Measurements from ENCODE around the gene SEMA6B.

The SEMA6B gene

GRCh38 chr19:4504891-4505569 is 54.5 kb downstream of the SEMA6B start:
- no peak for DNase-seq

- no peak for DNase-seq
These were observed 55.2 kb downstream of the SEMA6B start for GRCh38 chr19:4504297-4504701.

DNA sequence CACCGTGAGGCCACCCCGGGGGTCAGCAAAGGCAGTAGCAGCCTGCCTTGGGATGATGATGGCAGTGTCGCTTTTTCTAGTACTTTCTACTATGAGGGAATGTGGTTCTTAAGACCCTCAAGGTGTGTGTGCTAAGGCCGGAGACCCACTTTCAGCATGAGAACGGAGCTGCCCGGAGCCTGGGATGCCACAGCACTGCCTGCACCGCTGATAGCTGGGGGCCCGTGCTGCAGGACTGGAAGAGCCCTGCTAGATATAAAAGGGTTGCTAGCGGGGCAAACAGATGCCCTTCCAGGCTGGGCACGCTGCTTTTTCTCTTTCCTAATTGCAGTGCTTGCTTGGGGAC is 55.7 kb downstream of the SEMA6B start:
- no peak for DNase-seq

DNA sequence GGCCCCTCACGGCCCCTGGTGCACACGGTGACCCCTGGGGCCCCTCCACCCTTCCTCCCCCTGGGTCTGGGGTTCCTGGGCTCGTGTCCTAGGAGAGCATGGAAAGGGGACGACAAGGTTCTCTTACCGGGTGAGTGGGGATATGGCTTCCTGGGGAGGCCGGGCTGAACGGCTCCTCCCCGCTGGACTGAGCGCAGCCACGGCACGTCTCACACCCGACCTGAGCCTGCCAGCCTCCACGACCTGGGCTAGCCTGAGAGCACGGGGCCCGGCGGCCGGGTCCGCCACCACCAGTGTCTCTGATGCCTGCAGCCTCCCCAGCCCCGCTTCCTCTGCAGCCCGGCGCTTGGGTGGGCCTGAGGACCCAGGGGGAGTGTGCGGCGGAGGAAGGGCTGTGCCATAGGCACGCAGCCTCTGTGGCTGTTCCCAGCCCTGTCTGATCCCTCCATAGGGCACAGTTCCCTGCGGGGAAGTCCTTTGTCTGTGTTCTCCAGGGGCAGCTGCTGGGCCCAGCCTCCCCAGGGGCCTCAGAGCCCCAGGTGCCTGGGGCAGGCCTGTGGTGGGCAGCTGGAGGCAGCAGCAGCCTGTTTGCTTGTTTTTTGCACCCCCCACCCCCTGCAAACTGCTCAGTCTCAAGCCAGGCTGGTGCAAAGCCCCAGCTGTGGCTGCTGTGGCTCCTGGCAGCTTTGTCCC is 56.2 kb downstream of the SEMA6B start:
- no peak for DNase-seq

DNA sequence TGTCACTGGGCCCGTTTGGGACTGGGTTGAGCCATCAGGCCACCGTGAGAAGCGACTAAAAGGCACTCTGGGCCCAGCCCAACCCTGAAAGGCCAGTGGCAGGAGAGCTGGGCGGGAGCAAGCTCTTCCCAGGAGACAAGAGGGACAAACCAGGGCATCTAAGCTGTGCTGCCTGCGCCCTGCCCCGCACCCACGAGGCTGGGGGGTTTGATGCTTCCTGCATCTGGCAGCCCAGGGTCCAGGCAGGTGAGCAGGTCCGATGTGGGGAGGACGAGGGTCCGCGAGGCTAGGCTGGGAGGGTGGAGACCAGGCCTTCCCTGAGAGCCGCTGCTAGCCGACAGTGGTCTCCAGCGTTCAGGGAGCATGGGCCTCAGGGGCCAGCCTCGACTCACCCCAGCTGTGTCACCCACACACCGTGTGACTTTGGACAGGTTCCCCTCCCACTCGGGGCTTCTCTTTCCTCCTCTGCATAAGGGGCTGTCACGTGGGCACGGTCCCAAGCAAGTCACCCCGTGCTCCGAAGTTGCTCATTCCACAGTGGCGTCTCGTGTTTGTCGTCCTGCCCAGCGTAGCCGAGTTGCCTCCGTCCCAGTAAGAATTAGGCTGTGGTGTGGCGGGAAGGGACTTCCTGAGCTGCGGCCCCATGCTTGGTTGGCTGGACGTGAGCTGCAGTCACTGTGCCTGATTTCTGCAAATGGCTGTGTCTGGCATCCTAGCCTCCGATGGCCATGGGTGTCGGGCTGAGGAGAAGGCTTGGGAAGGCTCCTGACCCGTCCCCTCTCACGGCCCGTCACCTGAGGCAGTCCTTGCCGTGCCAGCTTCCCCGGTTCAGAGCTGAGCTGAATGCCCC is 57.0 kb downstream of the SEMA6B start:
- DNase-seq: no peak

DNA sequence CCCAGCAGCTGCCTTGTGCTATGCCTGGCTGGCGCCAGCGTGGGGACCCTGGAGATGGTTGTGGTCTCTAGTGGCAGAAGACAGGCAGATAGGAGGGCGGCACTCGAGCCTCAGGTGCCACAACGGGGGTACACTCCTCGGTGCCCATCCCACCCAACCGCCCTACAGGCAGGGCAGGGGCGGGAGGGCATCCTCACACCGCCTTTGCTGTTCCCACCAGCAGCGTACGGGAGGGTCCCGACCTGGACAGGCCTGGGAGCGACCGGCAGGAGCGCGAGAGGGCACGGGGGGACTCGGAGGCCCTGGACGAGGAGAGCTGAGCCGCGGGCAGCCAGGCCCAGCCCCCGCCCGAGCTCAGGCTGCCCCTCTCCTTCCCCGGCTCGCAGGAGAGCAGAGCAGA is 57.8 kb downstream of the SEMA6B start:
- no peak for DNase-seq

GRCh38 chr19:4500841-4501591 is 58.5 kb downstream of the SEMA6B start:
- no peak for DNase-seq

GRCh38 chr19:4499855-4500254 is 59.6 kb downstream of the SEMA6B start:
- DNase-seq: no peak

DNA sequence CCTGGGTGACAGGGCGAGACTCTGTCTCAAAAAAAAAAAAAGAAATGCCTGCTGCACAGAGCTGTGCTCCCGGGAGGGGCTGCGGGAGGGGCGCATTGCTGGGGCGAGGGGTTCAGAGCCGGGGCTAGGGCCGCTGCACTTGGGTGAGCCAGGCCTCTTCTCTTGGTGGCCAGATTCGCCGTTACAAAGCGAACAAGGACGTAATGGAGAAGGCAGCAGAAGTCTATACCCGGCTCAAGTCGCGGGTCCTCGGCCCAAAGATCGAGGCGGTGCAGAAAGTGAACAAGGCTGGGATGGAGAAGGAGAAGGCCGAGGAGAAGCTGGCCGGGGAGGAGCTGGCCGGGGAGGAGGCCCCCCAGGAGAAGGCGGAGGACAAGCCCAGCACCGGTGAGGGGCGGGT is 60.2 kb downstream of the SEMA6B start:
- no peak for DNase-seq

GRCh38 chr19:4498694-4499093 is 60.8 kb downstream of the SEMA6B start:
- DNase-seq: no peak

DNA sequence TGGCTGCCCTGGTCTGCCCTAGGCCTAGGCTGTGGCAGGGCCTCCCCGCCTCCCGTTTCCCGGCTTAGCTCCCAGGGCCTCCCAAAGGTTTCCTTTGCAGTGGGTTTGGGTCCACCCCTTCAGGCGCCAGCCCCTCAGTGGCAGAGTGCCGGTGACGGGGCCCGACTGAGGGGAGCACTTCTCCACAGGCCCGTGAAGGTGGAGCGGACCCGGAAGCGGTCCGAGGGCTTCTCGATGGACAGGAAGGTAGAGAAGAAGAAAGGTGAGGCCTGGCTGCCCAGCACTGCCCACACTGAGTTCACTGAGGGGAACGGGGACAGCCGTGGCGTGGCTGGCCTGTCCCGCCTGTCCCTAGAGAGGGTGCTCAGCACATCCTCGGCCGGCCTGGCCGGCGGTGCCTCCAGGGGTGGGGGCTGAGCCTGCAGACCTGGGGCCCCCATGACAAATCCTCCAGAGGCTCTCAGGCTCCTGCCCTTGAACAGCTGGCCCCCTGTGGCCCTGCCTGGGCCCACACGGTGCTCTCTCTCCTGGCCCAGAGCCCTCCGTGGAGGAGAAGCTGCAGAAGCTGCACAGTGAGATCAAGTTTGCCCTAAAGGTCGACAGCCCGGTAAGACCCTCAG is 61.6 kb downstream of the SEMA6B start:
- DNase-seq: no peak

- no peak for DNase-seq
These were observed 63.2 kb downstream of the SEMA6B start for GRCh38 chr19:4496304-4496703.

- DNase-seq: no peak
These were observed 64.0 kb downstream of the SEMA6B start for GRCh38 chr19:4495471-4495870.

GRCh38 chr19:4494691-4495064 is 64.8 kb downstream of the SEMA6B start:
- DNase-seq: no peak

- DNase-seq: no peak
These were observed 65.4 kb downstream of the SEMA6B start for GRCh38 chr19:4493929-4494690.

DNA sequence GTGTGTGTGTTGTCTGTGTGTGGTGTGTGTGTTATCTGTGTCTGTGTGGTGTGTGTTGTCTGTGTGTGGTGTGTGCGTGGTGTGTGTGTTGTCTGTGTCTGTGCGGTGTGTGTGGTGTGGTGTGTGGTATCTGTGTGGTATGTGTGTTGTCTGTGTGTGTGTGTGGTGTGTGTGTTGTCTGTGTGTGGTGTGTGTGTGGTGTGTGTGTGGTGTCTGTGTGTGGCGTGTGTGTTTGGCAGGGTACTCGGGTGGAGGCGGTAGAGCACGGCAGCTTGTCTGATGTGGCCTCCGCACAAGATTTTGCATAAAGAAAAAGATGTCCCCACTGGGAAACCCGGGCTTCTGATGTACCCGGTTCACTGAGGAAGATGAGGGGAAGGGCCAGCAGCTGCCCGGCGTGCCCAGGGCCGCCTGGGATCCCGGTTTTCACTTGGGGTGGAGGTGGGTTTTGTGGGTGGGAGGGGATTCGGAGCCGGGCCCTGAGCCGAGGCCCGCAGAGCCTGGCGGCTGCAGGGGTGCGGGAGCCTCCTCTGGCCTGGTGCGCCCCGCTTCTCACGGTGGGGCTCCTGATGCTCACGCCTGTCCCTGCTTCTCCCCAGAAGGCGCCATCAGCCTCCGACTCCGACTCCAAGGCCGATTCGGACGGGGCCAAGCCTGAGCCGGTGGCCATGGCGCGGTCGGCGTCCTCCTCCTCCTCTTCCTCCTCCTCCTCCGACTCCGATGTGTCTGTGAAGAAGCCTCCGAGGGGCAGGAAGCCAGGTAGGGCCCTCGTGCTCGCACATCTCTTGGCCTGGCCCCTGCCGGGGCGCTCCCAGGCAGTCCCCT is 66.2 kb downstream of the SEMA6B start:
- no peak for DNase-seq

All from CD4-positive, alpha-beta T cell treated with Interleukin-4 for 4 hours (primary cell).